Endothelial cell of umbilical vein (primary cell): Measurements from ENCODE around the gene PLA2G2E. TPM values are rescaled to one million over a fixed set of nuclear protein-coding genes. Genes with fewer than 3 reads are reported as not detected.

ENCODE experiments used
- BruUV-seq: library from RNA; stranded (reverse); fragments of 400-500 nt; replicated peaks from 2 replicates; lab custom pipeline; 2021; lab: Mats Ljungman, UMichigan
- CTCF ChIA-PET: fragments of 300-600, 350-600 bp; sonication (Branson Sonifier 250); formaldehyde crosslinking; loops from one replicate; lab custom pipeline; 2021; ENCODE audit warnings: antibody characterized with exemption, inconsistent platforms; lab: Charles Lee
- POLR2A ChIA-PET: fragments of 300-600, 350-600 bp; sonication (Branson Sonifier 250); formaldehyde crosslinking; loops from one replicate; lab custom pipeline; 2021; ENCODE audit warnings: antibody characterized with exemption, inconsistent platforms; lab: Charles Lee
- DNase-seq: peaks from one replicate; pipeline ENCODE4 v3.0.0-alpha.2; 2011; ENCODE audit warnings: low read depth, low spot score
- FAIRE-seq: peaks from 2 replicates; lab custom pipeline; 2011; peaks lifted over from hg19 to GRCh38; lab: Jason Lieb, UNC
- H2AFZ ChIP-seq: 2 replicates; pipeline ENCODE4 v1.6.0; 2012; ENCODE audit warnings: low read depth, low read length, control low read depth, inconsistent platforms
- H3K27ac ChIP-seq: 2 replicates; pipeline ENCODE4 v1.5.1; 2011; ENCODE audit warnings: low read depth, mild to moderate bottlenecking, control low read depth, low read length, moderate library complexity; ENCODE audit not compliant: insufficient read depth
- H3K27me3 ChIP-seq, 2 experiments: 2 replicates each; pipeline versions ENCODE4 v1.6.0 to v1.6.1; 2011; ENCODE audit warnings: low read length in 2 of 2, mixed read lengths in 1 of 2; ENCODE audit not compliant: control insufficient read depth in 2 of 2, insufficient read depth in 2 of 2
- H3K36me3 ChIP-seq, 2 experiments: 2 replicates in 1 of 2; 3 replicates in 1 of 2; pipeline ENCODE4 v1.5.1; 2011; ENCODE audit warnings: low read length in 2 of 2, mild to moderate bottlenecking in 1 of 2, moderate library complexity in 1 of 2; ENCODE audit not compliant: control insufficient read depth in 2 of 2, insufficient read depth in 2 of 2; ENCODE audit errors: extremely low read depth in 1 of 2
- H3K4me1 ChIP-seq: 3 replicates; pipeline ENCODE4 v1.5.1; 2011; ENCODE audit warnings: mild to moderate bottlenecking, low read length; ENCODE audit not compliant: control insufficient read depth, insufficient read depth; ENCODE audit errors: extremely low read depth
- H3K4me2 ChIP-seq: 2 replicates; pipeline ENCODE4 v1.6.1; 2011; ENCODE audit warnings: low read length, control low read depth, mixed read lengths; ENCODE audit not compliant: insufficient read depth
- H3K4me3 ChIP-seq, 3 experiments: fragments of 200-600 bp in 1 of 3; sonication (generic), shearing (Covaris generic) in 1 of 3; replicated peaks in 1 of 3; 2 replicates each; pipeline ENCODE4 v1.5.1; 2011 to 2016; ENCODE audit warnings: control low read depth in 3 of 3, low read length in 3 of 3, mild to moderate bottlenecking in 2 of 3, inconsistent platforms in 1 of 3, low read depth in 1 of 3, moderate library complexity in 1 of 3; ENCODE audit not compliant: insufficient read depth in 1 of 3
- H3K79me2 ChIP-seq: 2 replicates; pipeline ENCODE4 v1.6.0; 2012; ENCODE audit warnings: low read length, inconsistent platforms; ENCODE audit not compliant: control insufficient read depth, insufficient read depth
- H3K9ac ChIP-seq: replicated peaks from 2 replicates; pipeline ENCODE3; 2011; ENCODE audit warnings: low read length, control low read depth; ENCODE audit not compliant: insufficient read depth; ENCODE audit errors: extremely low read depth
- H3K9me1 ChIP-seq: replicated peaks from 3 replicates; pipeline ENCODE4 v1.6.0; 2011; ENCODE audit warnings: mild to moderate bottlenecking, low read length; ENCODE audit not compliant: control insufficient read depth, insufficient read depth; ENCODE audit errors: extremely low read depth
- H3K9me3 ChIP-seq: replicated peaks from 2 replicates; pipeline ENCODE4 v1.5.1; 2012; ENCODE audit warnings: low read length, inconsistent platforms; ENCODE audit not compliant: control insufficient read depth, insufficient read depth
- H4K20me1 ChIP-seq: replicated peaks from 2 replicates; pipeline ENCODE3; 2011; ENCODE audit warnings: mild to moderate bottlenecking, low read length; ENCODE audit not compliant: control insufficient read depth, insufficient read depth; ENCODE audit errors: extremely low read depth
- CTCF ChIP-seq, 2 donors: IDR thresholded peaks; 1 replicate in 1 of 2; 2 replicates in 1 of 2; pipeline ENCODE4 v1.5.1; 2011; ENCODE audit warnings: low read length in 2 of 2, mild to moderate bottlenecking in 2 of 2, moderate library complexity in 2 of 2, control low read depth in 1 of 2, inconsistent platforms in 1 of 2, low read depth in 1 of 2; ENCODE audit not compliant: insufficient read depth in 1 of 2; ENCODE audit errors: extremely low read depth in 1 of 2
- EZH2 ChIP-seq: IDR thresholded peaks from 2 replicates; pipeline ENCODE4 v1.6.1; 2012; ENCODE audit warnings: borderline replicate concordance, low read depth, mild to moderate bottlenecking, moderate library complexity, low read length, inconsistent platforms; ENCODE audit not compliant: severe bottlenecking
- GATA2 ChIP-seq: IDR thresholded peaks from 2 replicates; pipeline ENCODE4 v1.7.0; 2011; ENCODE audit warnings: low read depth, mild to moderate bottlenecking, moderate library complexity, mixed read lengths, low read length; ENCODE audit not compliant: insufficient read length, insufficient read depth
- POLR2AphosphoS5 ChIP-seq: IDR thresholded peaks from 2 replicates; pipeline ENCODE4 v1.6.1; 2012; ENCODE audit warnings: low read depth, mild to moderate bottlenecking, control low read depth, low read length, moderate library complexity; ENCODE audit not compliant: insufficient read depth
- dilution Hi-C: fragments of 300-500 bp; cut with MboI; formaldehyde crosslinking; loops from one replicate; pipeline ENCODE4 v1.15.0; 2019; ENCODE audit warnings: low sequenced_read_pairs; ENCODE audit not compliant: extremely low pct_ligation_motif_present
- intact Hi-C: fragments of 100-400 bp; cut with micrococcal nuclease; formaldehyde crosslinking; loops from one replicate; pipeline ENCODE4 v1.10.0; 2022
- polyA plus RNA-seq, 4 experiments: library from polyadenylated mRNA; depleted of rRNA in 3 of 4; stranded (reverse) in 3 of 4; unstranded in 1 of 4; fragments of >200 nt; gene quantifications; 2 replicates each; pipeline versions ENCODE4 v1.2.1 to v1.2.3, GENCODE V29; 2011 to 2012; ENCODE audit warnings: missing spikeins in 1 of 4
- total RNA-seq: library from RNA; stranded (reverse); gene quantifications from 2 replicates; pipeline ENCODE4 v1.2.3, GENCODE V29; 2021

The PLA2G2E gene
- total and polyA plus RNA-seq, 2 donors (not counting 3 experiments of a cell fraction or from before 2014, with no cell fraction given), result not detected

- Histone ChIP-seq H3K36me3 (peaks cover 0 to 5% of the 10 kb centered on the region in 2 experiments), H3K9ac (no peak overlapping the region), H2AFZ (no peak overlapping the region), H3K4me1 (no peaks in the 10 kb centered on the region), H3K79me2 (no peaks in the 10 kb centered on the region), H3K27ac (no peak overlapping the region), H3K27me3 (no peaks in the 10 kb centered on the region), H3K9me1 (no peaks in the 10 kb centered on the region), H3K4me3 (no peak overlapping the region), H3K9me3 (no peaks in the 10 kb centered on the region), H3K4me2 (no peak overlapping the region), H4K20me1 (no peaks in the 10 kb centered on the region)
- peak; percentile 72 for DNase-seq
- FAIRE-seq, result peak; percentile 91
- POLR2A ChIA-PET, result no interaction called here
- CTCF ChIA-PET, result interaction anchor here (0.6 to 5.9 kb wide), 24 partner anchors 8 to 576 kb away, joined by 3 to 85 read pairs (median 4); partner anchors contain the start of gene OTUD3
- no TSS peak for BruUV-seq
- TF ChIP-seq POLR2AphosphoS5, result no peak
- TF ChIP-seq CTCF (IDR thresholded peaks at IDR 0.05; ENCODE audit: extremely low read depth in 1 of 2, insufficient read depth in 1 of 2, low read depth in 1 of 2, low read length in 2 of 2), result peak; percentile 85 to 87
- TF ChIP-seq EZH2, result no peak
- dilution Hi-C loops, result no loop called here
- intact Hi-C loops, result loop anchor here (1.0 to 10.0 kb wide), 7 partner anchors 36 to 576 kb away; partner anchors contain the start of gene OTUD3
Measured at GRCh38 chr1:19918057-19918456, 5.4 kb downstream of the PLA2G2E start.

- Histone ChIP-seq H3K27me3 (no peaks in the 10 kb centered on the region), H3K9me3 (no peaks in the 10 kb centered on the region), H3K27ac (no peak overlapping the region), H3K9ac (no peak overlapping the region), H3K4me2 (no peak overlapping the region), H3K4me1 (no peaks in the 10 kb centered on the region), H3K9me1 (no peaks in the 10 kb centered on the region), H2AFZ (no peak overlapping the region), H4K20me1 (no peaks in the 10 kb centered on the region), H3K79me2 (no peaks in the 10 kb centered on the region), H3K4me3 (no peak overlapping the region), H3K36me3 (peaks cover 10 to 18% of the 10 kb centered on the region in 2 experiments)
- no TSS peak for BruUV-seq
- DNase-seq, result no peak
- ChIA-PET CTCF (interaction anchor here (0.6 to 2.6 kb wide), 3 partner anchors 28 to 241 kb away, joined by 3 to 7 read pairs (median 4); partner anchors contain the start of gene OTUD3), POLR2A (no interaction called here)
- intact Hi-C loops (loop anchor here (10.0 kb wide), 1 partner anchor 464 kb away; no protein-coding TSS in a partner anchor), dilution Hi-C loops (no loop called here)
- TF ChIP-seq GATA2, result no peak
- no peak for FAIRE-seq
Measured at GRCh38 chr1:19910650-19911049, 12.8 kb downstream of the PLA2G2E start.
